Gastroesophageal sphincter (tissue), 4 donors: Measurements from ENCODE around the gene ARHGAP24. TPM values are rescaled to one million over a fixed set of nuclear protein-coding genes. Genes with fewer than 3 reads are reported as not detected.
"Not testable (repeated sequence)": the region's sequence is repeated elsewhere in the genome, so short reads cannot be mapped to it uniquely, and the experiment has no call there.

Source experiments
- ATAC-seq: fragments of 150-250 bp; one replicate; pipeline ENCODE4 v1.9.1; 2016; ENCODE audit warnings: mild to moderate bottlenecking, moderate library complexity
- H3K27ac ChIP-seq, 4 donors: fragments of 200-600 bp; sonication (generic) in 3 of 4; 1 replicate in 3 of 4; 2 replicates in 1 of 4; pipeline ENCODE4 v1.5.1; 2016 to 2019
- H3K27me3 ChIP-seq: fragments of 200-600 bp; sonication (generic); one replicate; pipeline ENCODE4 v1.5.1; 2019
- H3K36me3 ChIP-seq, 2 donors: fragments of 200-600 bp; sonication (generic); one replicate each; pipeline ENCODE4 v1.5.1; 2019; ENCODE audit warnings: control low read depth in 1 of 2
- H3K4me1 ChIP-seq, 3 donors: fragments of 200-600 bp; sonication (generic); 1 replicate in 2 of 3; 2 replicates in 1 of 3; pipeline ENCODE4 v1.5.1; 2016 to 2019; ENCODE audit warnings: control low read depth in 2 of 3
- H3K4me3 ChIP-seq, 2 donors: fragments of 200-600 bp; sonication (generic); one replicate each; pipeline ENCODE4 v1.5.1; 2019; ENCODE audit warnings: mild to moderate bottlenecking in 1 of 2, moderate library complexity in 1 of 2
- H3K9me3 ChIP-seq, 3 donors: fragments of 200-600 bp; sonication (generic); one replicate each; pipeline ENCODE4 v1.5.1; 2017 to 2019; ENCODE audit warnings: control low read depth in 2 of 3
- CTCF ChIP-seq, 4 experiments: fragments of 200-600 bp in 2 of 4; fragments of 450-650 bp in 2 of 4; sonication (generic) in 1 of 4; IDR thresholded peaks; one replicate each; pipeline ENCODE4 v1.5.1; 2017 to 2019; ENCODE audit warnings: antibody characterized with exemption in 4 of 4, mild to moderate bottlenecking in 2 of 4, moderate library complexity in 2 of 4
- EP300 ChIP-seq: sonication (generic); formaldehyde crosslinking; IDR thresholded peaks from one replicate; pipeline ENCODE4 v1.6.1; 2017; ENCODE audit warnings: antibody characterized with exemption, mild to moderate bottlenecking
- POLR2A ChIP-seq, 2 donors: fragments of 450-650 bp; IDR thresholded peaks; one replicate each; pipeline ENCODE4 v1.6.1; 2017; ENCODE audit warnings: antibody characterized with exemption in 2 of 2, mild to moderate bottlenecking in 2 of 2, moderate library complexity in 1 of 2
- POLR2AphosphoS5 ChIP-seq: sonication (generic); formaldehyde crosslinking; IDR thresholded peaks from one replicate; pipeline ENCODE4 v1.6.1; 2017; ENCODE audit warnings: antibody characterized with exemption
- WGBS, 2 donors: methylation state at CpG; one replicate each; pipeline ENCODE4 v1.1.5; 2018; ENCODE audit warnings: low coverage in 1 of 2; 5-methylcytosine and 5-hydroxymethylcytosine counted together
- total RNA-seq, 4 donors: library from RNA; depleted of rRNA; stranded (reverse); fragments of >200 nt; gene quantifications; one replicate each; pipeline ENCODE4 v1.1.0, GENCODE V29; 2016

Gene ARHGAP24
- total RNA-seq, 4 donors from 2014 or later: 24.4 to 38.6 (median 34.3) TPM

GRCh38 chr4:85905761-85906160 is 430.8 kb downstream of the ARHGAP24 start:
- 47 to 57% methylated on average over 2 of the region's 2 CpGs for WGBS, 2 donors
- no peak for ATAC-seq

GRCh38 chr4:85907001-85907400 is 432.1 kb downstream of the ARHGAP24 start:
- no peaks in the 10 kb centered on the region for H3K27me3 ChIP-seq
- 88 to 94% methylated on average over 2 of the region's 2 CpGs for whole genome bisulfite sequencing, 2 donors
- no peak for TF ChIP-seq CTCF (IDR thresholded peaks at IDR 0.05)
- no peak for TF ChIP-seq EP300
- TF ChIP-seq POLR2AphosphoS5: no peak
- TF ChIP-seq POLR2A (IDR thresholded peaks at IDR 0.05): no peak
- ATAC-seq: no peak
- no peak overlapping the region for H3K27ac ChIP-seq
- no peaks in the 10 kb centered on the region for H3K36me3 ChIP-seq
- H3K4me3 ChIP-seq: no peak overlapping the region
- H3K4me1 ChIP-seq: peaks cover 0 to 5% (median 4%) of the 10 kb centered on the region in 3 donors
- H3K9me3 ChIP-seq: no peaks in the 10 kb centered on the region

More at GRCh38 chr4:85905761-85906160, 430.8 kb downstream of the ARHGAP24 start:
- TF ChIP-seq CTCF (IDR thresholded peaks at IDR 0.05): no peak
- no peak for TF ChIP-seq POLR2AphosphoS5
- no peak for TF ChIP-seq POLR2A (IDR thresholded peaks at IDR 0.05)
- TF ChIP-seq EP300: no peak
- no peaks in the 10 kb centered on the region for H3K9me3 ChIP-seq
- no peaks in the 10 kb centered on the region for H3K36me3 ChIP-seq
- no peaks in the 10 kb centered on the region for H3K27me3 ChIP-seq
- H3K4me3 ChIP-seq: no peak overlapping the region
- peaks cover 0 to 5% (median 4%) of the 10 kb centered on the region in 3 donors for H3K4me1 ChIP-seq
- no peak overlapping the region for H3K27ac ChIP-seq

- no peak overlapping the region for H3K4me3 ChIP-seq
- no peak overlapping the region for H3K27ac ChIP-seq
- WGBS, 2 donors: 70% methylated on average over 3 of the region's 10 CpGs; no CpG with 5 or more reads in 1 of the 2 donors
- ATAC-seq: no peak
- H3K9me3 ChIP-seq: no peaks in the 10 kb centered on the region
- no peaks in the 10 kb centered on the region for H3K27me3 ChIP-seq
- H3K4me1 ChIP-seq: peaks cover 0 to 5% (median 4%) of the 10 kb centered on the region in 3 donors
- no peaks in the 10 kb centered on the region for H3K36me3 ChIP-seq
- TF ChIP-seq CTCF (IDR thresholded peaks at IDR 0.05) (no peak), POLR2A (IDR thresholded peaks at IDR 0.05) (no peak), EP300 (no peak), POLR2AphosphoS5 (no peak)
Measured at GRCh38 chr4:85909851-85910250, 434.9 kb downstream of the ARHGAP24 start.

GRCh38 chr4:85910985-85911384 is 436.0 kb downstream of the ARHGAP24 start:
- Histone ChIP-seq H3K27me3 (no peaks in the 10 kb centered on the region), H3K9me3 (no peaks in the 10 kb centered on the region), H3K27ac (no peak overlapping the region), H3K36me3 (no peaks in the 10 kb centered on the region), H3K4me1 (peaks cover 0 to 2% (median 0%) of the 10 kb centered on the region in 3 donors), H3K4me3 (no peak overlapping the region)
- WGBS, 2 donors: 80 to 100% methylated on average over 1 of the region's 7 CpGs
- ATAC-seq: no peak
- TF ChIP-seq CTCF (IDR thresholded peaks at IDR 0.05) (no peak), EP300 (no peak), POLR2AphosphoS5 (no peak), POLR2A (IDR thresholded peaks at IDR 0.05) (no peak)

- Histone ChIP-seq H3K27me3 (no peaks in the 10 kb centered on the region), H3K4me3 (no peak overlapping the region), H3K36me3 (no peaks in the 10 kb centered on the region), H3K27ac (no peak overlapping the region), H3K4me1 (no peaks in the 10 kb centered on the region), H3K9me3 (no peaks in the 10 kb centered on the region)
- TF ChIP-seq POLR2AphosphoS5 (no peak), CTCF (IDR thresholded peaks at IDR 0.05) (no peak), POLR2A (IDR thresholded peaks at IDR 0.05) (no peak), EP300 (no peak)
- 92 to 95% methylated on average over 5 of the region's 5 CpGs for WGBS, 2 donors
- ATAC-seq: no peak
Measured at GRCh38 chr4:85913931-85914694, 439.2 kb downstream of the ARHGAP24 start.

- H3K4me3 ChIP-seq, H3K9me3 ChIP-seq, H3K36me3 ChIP-seq, H3K4me1 ChIP-seq, H3K27me3 ChIP-seq, ATAC-seq, H3K27ac ChIP-seq: not testable (repeated sequence)
- 56 to 77% methylated on average over 3 to 6 of the region's 6 CpGs for WGBS, 2 donors
Measured at GRCh38 chr4:85915570-85915969, 440.6 kb downstream of the ARHGAP24 start.
